ENCODE results near the gene FSTL4.

DNA sequence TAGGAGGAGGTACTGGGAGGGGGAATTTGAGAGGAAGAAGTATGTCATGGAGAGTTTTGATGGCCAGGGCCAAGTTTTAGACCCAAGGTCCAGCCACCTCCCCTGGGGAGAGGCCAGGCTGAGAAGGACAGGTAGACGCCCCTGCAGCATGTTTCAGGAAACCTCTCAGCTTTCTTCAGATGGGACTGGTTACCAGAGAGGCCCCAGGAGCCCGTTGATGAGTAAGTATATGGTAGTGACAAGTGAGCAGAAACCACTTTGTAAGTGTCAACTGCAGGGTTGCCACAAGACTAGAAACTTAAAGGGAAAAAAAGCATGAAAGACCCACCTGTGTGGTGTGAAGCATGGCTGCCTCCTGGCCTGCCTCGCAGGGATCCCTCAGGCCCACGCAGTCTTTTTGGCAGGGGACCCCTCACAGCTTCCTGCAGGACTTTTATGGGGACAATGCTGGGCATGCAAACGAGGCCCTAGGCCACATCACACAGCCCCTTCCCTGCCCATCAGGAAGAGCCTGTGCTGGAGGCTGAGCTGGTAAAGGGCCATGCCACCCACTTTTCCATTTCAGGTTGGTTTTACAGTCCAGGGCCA is 255.9 kb downstream of the FSTL4 start:
- TF ChIP-seq, protein P1, sequence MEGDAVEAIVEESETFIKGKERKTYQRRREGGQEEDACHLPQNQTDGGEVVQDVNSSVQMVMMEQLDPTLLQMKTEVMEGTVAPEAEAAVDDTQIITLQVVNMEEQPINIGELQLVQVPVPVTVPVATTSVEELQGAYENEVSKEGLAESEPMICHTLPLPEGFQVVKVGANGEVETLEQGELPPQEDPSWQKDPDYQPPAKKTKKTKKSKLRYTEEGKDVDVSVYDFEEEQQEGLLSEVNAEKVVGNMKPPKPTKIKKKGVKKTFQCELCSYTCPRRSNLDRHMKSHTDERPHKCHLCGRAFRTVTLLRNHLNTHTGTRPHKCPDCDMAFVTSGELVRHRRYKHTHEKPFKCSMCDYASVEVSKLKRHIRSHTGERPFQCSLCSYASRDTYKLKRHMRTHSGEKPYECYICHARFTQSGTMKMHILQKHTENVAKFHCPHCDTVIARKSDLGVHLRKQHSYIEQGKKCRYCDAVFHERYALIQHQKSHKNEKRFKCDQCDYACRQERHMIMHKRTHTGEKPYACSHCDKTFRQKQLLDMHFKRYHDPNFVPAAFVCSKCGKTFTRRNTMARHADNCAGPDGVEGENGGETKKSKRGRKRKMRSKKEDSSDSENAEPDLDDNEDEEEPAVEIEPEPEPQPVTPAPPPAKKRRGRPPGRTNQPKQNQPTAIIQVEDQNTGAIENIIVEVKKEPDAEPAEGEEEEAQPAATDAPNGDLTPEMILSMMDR (IDR thresholded peaks at IDR 0.05): no peak
- no peak for TF ChIP-seq POLR2A (IDR thresholded peaks at IDR 0.05)

Data from uterus (tissue), 2 donors.